GM12878 (cell line): ENCODE measurements around the gene FAM210A. TPM values are rescaled to one million over a fixed set of nuclear protein-coding genes. Genes with fewer than 3 reads are reported as not detected.

Source experiments
- ATAC-seq: fragments of 200-7000 bp; cut with Tn5 transposase; 3 replicates; pipeline ENCODE4 v1.9.1; 2020; ENCODE audit warnings: mild to moderate bottlenecking, moderate library complexity
- BruUV-seq: library from RNA; stranded (reverse); fragments of 400-500 nt; replicated peaks from 2 replicates; lab custom pipeline; 2021; lab: Mats Ljungman, UMichigan
- CTCF ChIA-PET: fragments of 300-600 bp; sonication (Branson Sonifier 250); formaldehyde crosslinking; extraction: SDS; loops from one replicate; lab custom pipeline; 2021; ENCODE audit warnings: inconsistent platforms; lab: Yijun Ruan, JAX
- POLR2A ChIA-PET: fragments of 350-600 bp; formaldehyde crosslinking; extraction: SDS; loops from one replicate; lab custom pipeline; 2021; ENCODE audit warnings: inconsistent platforms; lab: Charles Lee
- RAD21 ChIA-PET: fragments of 300-600 bp; sonication (Branson Sonifier 250); formaldehyde crosslinking; loops from one replicate; lab custom pipeline; 2023; ENCODE audit warnings: antibody characterized with exemption; ENCODE audit not compliant: unreplicated experiment; lab: Charles Lee
- SMC1A ChIA-PET: fragments of 300-600 bp; sonication (Branson Sonifier 250); formaldehyde crosslinking; loops from one replicate; lab custom pipeline; 2023; ENCODE audit not compliant: unreplicated experiment, uncharacterized antibody; lab: Charles Lee
- DNase-seq: peaks from one replicate; pipeline ENCODE4 v3.0.0-alpha.2; 2011; ENCODE audit warnings: low read depth, low spot score
- FAIRE-seq: peaks from 3 replicates; lab custom pipeline; 2011; peaks lifted over from hg19 to GRCh38; lab: Jason Lieb, UNC
- H2AFZ ChIP-seq: 2 replicates; pipeline ENCODE4 v1.6.0; 2011; ENCODE audit warnings: low read depth, low read length, control low read depth; ENCODE audit not compliant: control insufficient read depth
- H3K27ac ChIP-seq: 2 replicates; pipeline ENCODE4 v1.5.1; 2011; ENCODE audit warnings: control low read depth; ENCODE audit not compliant: control insufficient read depth, insufficient read depth
- H3K27me3 ChIP-seq, 2 experiments: replicated peaks in 1 of 2; 2 replicates each; pipeline versions ENCODE4 v1.6.0 to v1.6.1; 2011; ENCODE audit warnings: low read length in 1 of 2; ENCODE audit not compliant: control insufficient read depth in 2 of 2, insufficient read depth in 2 of 2
- H3K36me3 ChIP-seq, 2 experiments: 2 replicates each; pipeline ENCODE4 v1.5.1; 2011; ENCODE audit warnings: low read length in 1 of 2; ENCODE audit not compliant: control insufficient read depth in 2 of 2, insufficient read depth in 2 of 2
- H3K4me1 ChIP-seq: 2 replicates; pipeline ENCODE4 v1.6.1; 2011; ENCODE audit warnings: mild to moderate bottlenecking, low read length, moderate library complexity, mixed read lengths; ENCODE audit not compliant: control insufficient read depth, insufficient read depth
- H3K4me2 ChIP-seq: 2 replicates; pipeline ENCODE4 v1.6.0; 2011; ENCODE audit warnings: control low read depth; ENCODE audit not compliant: control insufficient read depth, insufficient read depth
- H3K4me3 ChIP-seq: fragments of 200-600 bp; sonication (generic); 2 replicates; pipeline ENCODE4 v1.5.1; 2016
- H3K79me2 ChIP-seq: 2 replicates; pipeline ENCODE4 v1.6.0; 2011; ENCODE audit warnings: low read length; ENCODE audit not compliant: control insufficient read depth, insufficient read depth
- H3K9ac ChIP-seq: 2 replicates; pipeline ENCODE4 v1.8.0; 2011; ENCODE audit warnings: low read length, control low read depth, mixed read lengths; ENCODE audit not compliant: control insufficient read depth, insufficient read depth
- H3K9me3 ChIP-seq: replicated peaks from 3 replicates; pipeline ENCODE4 v1.5.1; 2011; ENCODE audit warnings: mild to moderate bottlenecking, low read length; ENCODE audit not compliant: control insufficient read depth, insufficient read depth
- H4K20me1 ChIP-seq: 2 replicates; pipeline ENCODE4 v1.6.0; 2011; ENCODE audit not compliant: control insufficient read depth, insufficient read depth
- CREB1 ChIP-seq: IDR thresholded peaks from 2 replicates; pipeline ENCODE4 v1.6.1; 2012; ENCODE audit warnings: low read depth, mild to moderate bottlenecking, inconsistent platforms
- MEF2B ChIP-seq: fragments of 450-650 bp; IDR thresholded peaks from 2 replicates; pipeline ENCODE4 v1.6.1; 2018; ENCODE audit warnings: mild to moderate bottlenecking, moderate library complexity; ENCODE audit not compliant: partially characterized antibody, poor library complexity, severe bottlenecking
- TCF12 ChIP-seq: IDR thresholded peaks from 2 replicates; pipeline ENCODE4 v1.6.1; 2011; ENCODE audit warnings: low read depth, mild to moderate bottlenecking, low read length
- WGBS: methylation state at CpG from one replicate; pipeline ENCODE4 v1.1.6; 2016; ENCODE audit warnings: low lambda C conversion rate; ENCODE audit not compliant: insufficient replicate concordance, insufficient coverage; ENCODE audit errors: missing lambda C conversion rate; 5-methylcytosine and 5-hydroxymethylcytosine counted together
- in situ Hi-C: fragments of 300-500 bp; cut with MboI; formaldehyde crosslinking; loops from 9 replicates; pipeline ENCODE4 v1.14.3; 2018; ENCODE audit warnings: mixed read lengths
- intact Hi-C: fragments of 100-400 bp; cut with micrococcal nuclease; formaldehyde crosslinking; loops from one replicate; pipeline ENCODE4 v1.14.2; 2022; ENCODE audit not compliant: unreplicated experiment
- polyA plus RNA-seq, 11 experiments: library from polyadenylated mRNA; depleted of rRNA in 4 of 11; unstranded in 6 of 11; stranded (reverse) in 5 of 11; fragments of >200 nt; fragmentation: Nextera tagmentation in 4 of 11; fragmentation: Illumina TruSeq in 1 of 11; extraction: Ambion mirVana in 4 of 11; extraction: Trizol in 1 of 11; gene quantifications; 1 replicate in 1 of 11; 2 replicates in 10 of 11; pipeline versions ENCODE4 v1.2.1 to v1.2.3, GENCODE V29; 2011 to 2016; ENCODE audit warnings: inconsistent platforms in 2 of 11, missing spikeins in 2 of 11, low read depth in 1 of 11
- total RNA-seq, 4 experiments: library from RNA; depleted of rRNA in 3 of 4; stranded (reverse); fragments of >200 nt in 3 of 4; fragmentation: Illumina TruSeq in 1 of 4; extraction: Trizol in 1 of 4; gene quantifications; 2 replicates each; pipeline versions ENCODE4 v1.2.1 to v1.2.3, GENCODE V29; 2013 to 2021

Gene FAM210A
- total and polyA plus RNA-seq, 10 of the 15 experiments (the other 5 are each of a cell fraction or from before 2014, with no cell fraction given): 10.3 to 56.3 (median 17.7) TPM

DNA sequence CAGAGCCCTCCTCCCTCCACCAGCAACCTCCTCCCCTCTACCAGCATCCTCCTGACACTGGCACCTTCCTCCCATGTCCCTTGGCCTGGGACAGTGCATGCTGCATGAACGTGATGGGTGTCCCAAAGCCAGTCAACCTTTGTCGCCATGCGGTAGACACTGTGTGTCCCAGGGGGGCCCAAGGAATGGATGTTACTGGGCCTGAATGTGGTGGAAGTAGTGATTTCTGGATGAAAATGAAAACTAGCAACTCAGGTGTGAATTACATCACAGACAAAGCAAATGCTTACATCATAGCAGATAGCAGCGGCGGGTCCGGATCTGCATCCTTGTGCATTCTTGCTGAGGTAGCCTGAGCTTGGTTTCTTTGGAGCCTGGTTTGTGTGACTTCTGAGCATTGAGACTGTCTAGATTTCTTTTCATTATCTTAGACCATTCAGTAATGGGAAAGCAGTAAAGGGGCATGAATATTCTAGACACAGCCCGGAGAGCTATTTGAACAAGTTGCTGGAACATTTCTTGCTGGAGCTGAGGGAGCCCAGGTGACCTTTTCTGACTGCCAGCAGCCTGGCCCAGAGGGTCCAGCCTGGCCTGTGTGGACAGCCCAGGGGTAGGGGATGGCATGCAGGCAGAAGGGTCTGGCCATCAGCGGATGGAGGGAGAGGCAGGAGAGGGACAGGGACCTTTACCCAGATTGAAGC, 100.4 kb downstream of the FAM210A start:
- POLR2A ChIA-PET: interaction anchor here (1.8 kb wide), 1 partner anchor 12 kb away, joined by 5 read pairs; no protein-coding TSS in a partner anchor
- no TSS peak for BruUV-seq
- Histone ChIP-seq H4K20me1 (no peaks in the 10 kb centered on the region), H3K27me3 (no peaks in the 10 kb centered on the region), H3K27ac (no peak overlapping the region), H3K79me2 (no peaks in the 10 kb centered on the region), H3K4me2 (no peak overlapping the region), H3K4me3 (no peak overlapping the region), H3K9ac (no peak overlapping the region), H3K4me1 (peaks cover 5% of the 10 kb centered on the region), H2AFZ (no peak overlapping the region), H3K36me3 (no peaks in the 10 kb centered on the region; a peak in 2 of 4 replicates), H3K9me3 (no peaks in the 10 kb centered on the region)
- RAD21 ChIA-PET: interaction anchor here (1.0 to 2.8 kb wide), 5 partner anchors 12 to 68 kb away, joined by 3 to 12 read pairs (median 5); no protein-coding TSS in a partner anchor
- ATAC-seq (no peak), DNase-seq (no peak), FAIRE-seq (no peak)
- TF ChIP-seq CREB1 (no peak), TCF12 (no peak)
- WGBS: 97% methylated on average over 8 of the region's 8 CpGs
- in situ Hi-C loops: loop anchor here (25.0 kb wide), 1 partner anchor 464 kb away; no protein-coding TSS in a partner anchor
- intact Hi-C loops: no loop called here
- CTCF ChIA-PET: interaction anchor here (1.1 to 11.8 kb wide), 3 partner anchors 59 to 466 kb away, joined by 4 to 337 read pairs (median 5); no protein-coding TSS in a partner anchor
- SMC1A ChIA-PET: interaction anchor here (1.1 to 6.9 kb wide), 4 partner anchors 11 to 66 kb away, joined by 3 to 241 read pairs (median 3); no protein-coding TSS in a partner anchor

DNA sequence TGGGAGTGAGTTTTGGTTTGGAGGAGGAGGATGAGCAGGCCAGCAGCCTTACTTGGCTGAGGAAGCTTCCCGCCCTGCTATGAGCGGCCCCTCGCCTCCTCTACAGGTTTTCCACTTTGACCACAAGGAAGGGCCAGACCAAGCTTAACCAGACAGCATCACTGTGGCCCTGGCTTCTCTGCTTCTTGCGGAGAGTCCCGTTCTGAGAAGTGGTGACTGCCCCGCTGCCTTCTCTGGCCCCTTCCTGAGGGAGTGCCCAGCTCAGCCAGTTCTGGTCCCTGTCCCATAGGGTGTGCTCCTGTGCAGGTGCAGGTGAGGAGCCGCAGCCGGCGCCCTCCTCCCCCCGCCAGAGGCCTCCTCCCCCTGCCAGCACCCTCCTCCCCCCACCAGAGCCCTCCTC, 101.0 kb downstream of the FAM210A start:
- peaks cover 5% of the 10 kb centered on the region for H3K4me1 ChIP-seq
- CTCF ChIA-PET: interaction anchor here (1.4 to 11.8 kb wide), 2 partner anchors 66 to 466 kb away, joined by 4 to 337 read pairs; no protein-coding TSS in a partner anchor
- DNase-seq: no peak
- H3K9me3 ChIP-seq: no peaks in the 10 kb centered on the region
- in situ Hi-C loops: loop anchor here (25.0 kb wide), 1 partner anchor 463 kb away; no protein-coding TSS in a partner anchor
- no TSS peak for BruUV-seq
- no peaks in the 10 kb centered on the region for H4K20me1 ChIP-seq
- H3K27ac ChIP-seq: no peak overlapping the region
- H3K79me2 ChIP-seq: no peaks in the 10 kb centered on the region
- H3K27me3 ChIP-seq: no peaks in the 10 kb centered on the region
- no peak for TF ChIP-seq MEF2B
- 92% methylated on average over 7 of the region's 10 CpGs for WGBS
- ATAC-seq: no peak
- intact Hi-C loops: no loop called here
- no peak for FAIRE-seq
- no peak overlapping the region for H3K9ac ChIP-seq
- SMC1A ChIA-PET: interaction anchor here (1.1 to 6.9 kb wide), 3 partner anchors 10 to 66 kb away, joined by 3 to 241 read pairs (median 3); no protein-coding TSS in a partner anchor
- H2AFZ ChIP-seq: no peak overlapping the region
- no peaks in the 10 kb centered on the region; a peak in 2 of 4 replicates for H3K36me3 ChIP-seq
- H3K4me3 ChIP-seq: no peak overlapping the region
- no peak overlapping the region for H3K4me2 ChIP-seq
- POLR2A ChIA-PET: interaction anchor here (1.8 kb wide), 1 partner anchor 11 kb away, joined by 5 read pairs; no protein-coding TSS in a partner anchor
- RAD21 ChIA-PET: interaction anchor here (0.8 to 2.8 kb wide), 5 partner anchors 12 to 67 kb away, joined by 3 to 12 read pairs (median 4); no protein-coding TSS in a partner anchor
